Activated CD4-positive, alpha-beta T cell treated with anti-CD3 and anti-CD28 coated beads for 24 hours (primary cell): ENCODE measurements around the gene PLEKHO1.
"Not testable (repeated sequence)": the region's sequence is repeated elsewhere in the genome, so short reads cannot be mapped to it uniquely, and the experiment has no call there.

Source experiments
- DNase-seq, 2 donors: peaks; one replicate each; pipeline ENCODE4 v3.0.0-alpha.2; 2020; ENCODE audit warnings: low read depth in 2 of 2

Gene PLEKHO1

DNA sequence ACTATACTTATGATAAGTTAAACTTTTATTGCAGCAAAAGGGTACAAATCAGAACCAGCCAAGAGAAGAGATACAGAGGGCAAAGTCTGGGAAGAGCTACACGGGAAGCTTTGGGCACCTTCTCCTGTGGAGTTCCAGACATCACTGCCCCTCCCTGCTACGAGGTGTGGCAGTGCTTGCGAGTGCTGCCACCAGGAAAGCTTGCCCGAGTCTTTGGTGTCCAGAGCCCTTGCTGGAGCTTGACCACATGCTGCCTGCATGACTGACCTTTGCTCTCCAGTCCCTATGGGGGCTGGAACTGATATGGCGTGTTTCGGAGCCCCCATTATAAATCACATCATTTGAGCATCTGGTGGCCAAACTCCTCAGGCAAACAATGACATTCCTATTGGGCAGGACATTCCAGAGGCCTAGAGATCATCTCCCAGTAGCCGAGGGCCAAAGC lies 23.4 kb downstream of the PLEKHO1 start:
- DNase-seq: no peak

DNA sequence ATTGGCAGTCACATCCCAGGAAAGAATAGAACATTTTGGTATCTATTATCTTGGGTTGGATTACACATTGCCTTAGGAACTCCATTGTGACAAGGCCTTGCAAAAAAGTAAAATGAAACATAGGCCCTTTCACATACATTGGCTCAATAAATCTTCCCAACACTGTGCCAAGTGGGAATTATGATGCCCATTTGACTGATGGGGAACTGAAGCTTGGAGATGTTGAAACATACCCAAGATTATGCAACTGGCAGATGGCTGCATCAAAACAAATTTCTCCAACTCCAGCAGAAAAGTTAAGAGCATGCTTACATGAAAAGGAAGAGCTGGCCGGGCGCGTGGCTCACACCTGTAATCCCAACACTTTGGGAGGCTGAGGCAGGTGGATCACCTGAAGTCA lies 26.9 kb downstream of the PLEKHO1 start:
- no peak for DNase-seq

DNA sequence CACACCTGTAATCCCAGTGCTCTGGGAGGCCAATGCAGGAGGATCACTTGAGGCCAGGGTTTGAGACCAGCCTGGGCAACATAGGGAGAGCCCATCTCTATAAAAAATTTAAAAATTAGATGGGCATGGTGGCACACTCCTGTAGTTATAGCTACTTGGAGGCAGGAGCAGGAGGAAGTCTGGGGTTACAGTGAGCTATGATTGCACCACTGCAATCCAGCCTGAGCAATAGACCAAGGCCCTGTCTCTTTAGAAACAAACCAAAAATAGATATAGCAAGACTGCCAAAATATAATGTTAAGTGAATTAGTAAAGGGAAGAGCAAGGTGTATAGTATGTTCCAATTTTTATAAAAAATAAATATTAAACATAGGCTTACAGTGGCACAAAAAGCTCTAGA lies 28.8 kb downstream of the PLEKHO1 start:
- no peak for DNase-seq

DNA sequence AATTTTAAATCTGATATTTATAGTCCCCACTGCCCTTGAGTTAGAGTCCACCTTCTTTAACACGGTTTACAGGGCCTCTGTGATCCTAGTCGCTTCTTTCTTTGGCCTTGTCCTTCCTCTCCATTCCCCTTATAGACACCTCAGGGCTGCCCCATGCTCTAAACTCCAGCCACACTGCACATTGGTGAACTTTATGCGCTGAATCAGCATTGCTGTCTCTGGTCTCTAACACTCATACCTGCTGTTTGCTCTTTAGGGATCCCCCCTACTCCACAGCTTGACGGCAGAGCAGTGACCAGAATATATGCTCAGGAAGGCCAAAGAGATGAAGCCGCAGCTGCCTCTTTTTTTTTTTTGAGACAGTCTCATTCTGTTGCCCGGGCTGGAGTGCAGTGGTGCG lies 30.2 kb downstream of the PLEKHO1 start:
- DNase-seq: no peak

DNA sequence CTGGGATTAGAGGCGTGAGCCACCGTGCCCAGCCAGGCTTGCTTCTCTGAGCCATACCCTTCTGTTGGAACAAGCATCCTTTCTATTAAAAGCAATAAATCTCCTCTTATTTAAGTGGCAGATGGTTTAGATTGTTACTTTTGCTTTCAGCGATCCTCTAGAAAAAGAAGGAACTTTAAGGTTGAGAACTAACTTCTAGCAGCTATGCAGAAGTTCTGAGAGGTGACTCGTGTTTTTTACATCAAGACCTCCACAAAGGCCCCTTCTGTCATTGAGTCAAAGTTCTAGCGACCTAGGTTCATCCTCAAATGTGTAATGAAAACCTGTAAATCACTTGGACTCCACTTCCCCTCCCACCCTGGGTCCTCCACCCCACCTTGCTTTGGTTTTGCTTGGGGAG lies 30.8 kb downstream of the PLEKHO1 start:
- no peak for DNase-seq

DNA sequence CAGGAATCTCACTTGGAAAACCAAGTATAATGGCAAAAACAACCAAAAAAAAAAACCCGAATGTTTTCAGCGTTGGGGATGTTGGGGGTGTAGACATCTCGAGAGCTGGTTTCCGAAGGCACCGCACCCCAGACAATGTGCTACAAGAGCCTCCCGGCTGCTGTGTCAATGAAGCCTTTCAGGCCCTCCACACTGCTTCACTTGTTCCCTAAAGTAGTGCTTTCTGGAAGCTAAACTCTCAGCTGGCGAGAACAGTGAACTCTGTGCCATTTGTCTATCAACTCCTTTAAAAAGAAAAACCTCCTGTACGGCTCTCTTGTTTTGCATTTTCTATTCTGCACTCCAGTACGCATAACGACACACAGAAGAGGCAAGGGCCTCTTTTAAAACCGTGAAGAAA lies 32.5 kb downstream of the PLEKHO1 start:
- no peak for DNase-seq

DNA sequence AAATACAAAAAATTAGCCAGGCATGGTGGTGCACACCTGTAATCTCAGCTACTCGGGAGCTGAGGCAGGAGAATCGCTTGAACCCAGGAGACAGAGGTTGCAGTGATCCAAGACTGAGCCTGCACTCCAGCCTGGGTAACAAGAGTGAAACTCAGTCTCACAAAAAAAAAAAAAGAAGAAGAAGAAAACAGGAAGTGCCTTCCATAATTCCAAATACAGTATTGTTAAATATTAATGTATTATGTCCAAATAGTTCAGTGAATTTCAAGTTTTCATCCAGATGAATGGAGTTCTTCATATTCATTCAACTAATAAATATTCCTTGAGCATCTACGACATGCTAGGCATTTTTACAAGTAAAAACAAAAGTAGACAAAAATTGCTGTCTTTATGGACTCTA lies 33.3 kb downstream of the PLEKHO1 start:
- DNase-seq: no peak

DNA sequence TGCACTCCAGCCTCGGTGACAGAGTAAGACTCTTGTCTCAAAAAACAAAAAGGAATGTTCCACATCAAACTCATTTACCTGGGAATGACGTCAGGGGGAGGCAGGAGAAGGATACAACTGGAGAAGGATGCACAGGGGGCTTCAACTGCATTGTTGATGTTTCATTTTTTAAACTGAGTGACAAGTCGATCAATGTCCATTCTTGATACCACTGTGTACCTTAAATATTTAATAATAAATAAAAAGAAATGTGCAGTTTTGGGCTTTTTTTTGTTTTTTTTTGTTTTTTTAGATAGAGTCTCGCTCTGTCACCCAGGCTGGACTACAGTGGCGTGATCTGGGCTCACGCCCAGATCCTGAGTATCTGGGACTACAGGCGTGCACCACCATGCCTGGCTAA lies 35.8 kb downstream of the PLEKHO1 start:
- no peak for DNase-seq

DNA sequence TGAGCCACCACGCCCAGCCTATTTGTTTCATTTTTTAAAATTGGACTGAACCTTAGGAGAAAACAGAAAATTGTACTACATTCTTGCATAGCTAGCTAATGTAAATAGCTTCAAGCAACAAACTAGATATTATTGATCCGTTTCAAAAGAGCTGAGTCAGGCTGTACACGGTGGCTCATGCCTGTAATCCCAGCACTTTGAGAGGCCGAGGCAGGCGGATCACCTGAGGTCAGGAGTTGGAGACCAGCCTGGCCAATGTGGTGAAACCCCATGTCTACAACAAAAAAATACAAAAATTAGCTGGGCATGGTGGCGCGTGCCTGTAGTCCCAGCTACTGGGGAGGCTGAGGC lies 36.7 kb downstream of the PLEKHO1 start:
- not testable (repeated sequence) for DNase-seq

DNA sequence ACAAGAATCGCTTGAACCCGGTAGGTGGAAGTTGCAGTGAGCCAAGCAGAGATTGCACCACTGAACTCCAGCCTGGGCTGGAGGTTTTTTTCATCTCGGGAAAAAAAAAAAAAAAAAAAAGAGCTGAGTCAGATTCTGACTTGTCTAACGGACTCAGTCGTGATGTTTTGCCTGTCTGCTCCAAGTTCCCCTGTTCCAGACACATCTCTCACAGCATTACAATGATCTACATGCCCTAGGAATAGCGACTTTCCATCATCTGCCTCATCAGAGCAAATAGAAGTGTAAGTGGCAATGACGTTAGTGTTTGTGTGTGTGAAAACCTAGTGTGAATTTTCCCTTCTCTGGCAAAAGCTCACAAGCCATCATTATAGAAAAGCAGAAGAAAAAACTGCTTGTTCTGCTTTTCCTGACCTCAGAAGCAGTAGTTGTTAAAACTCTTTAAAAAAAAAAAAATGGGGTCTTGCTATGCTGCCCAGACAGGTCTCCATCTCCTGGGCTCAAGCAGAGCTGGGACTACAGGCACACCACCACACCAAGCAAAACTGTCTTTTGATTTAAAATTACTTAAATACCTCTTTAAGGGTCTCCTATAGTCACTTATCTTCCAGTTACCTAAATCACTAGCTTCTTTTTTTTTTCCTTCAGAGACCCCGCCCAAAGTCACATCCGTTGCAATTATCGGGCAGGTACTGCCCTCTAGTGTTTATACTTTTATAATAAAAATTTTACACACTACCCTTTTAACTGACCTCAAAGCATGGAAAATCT lies 37.3 kb downstream of the PLEKHO1 start:
- DNase-seq: no peak

DNA sequence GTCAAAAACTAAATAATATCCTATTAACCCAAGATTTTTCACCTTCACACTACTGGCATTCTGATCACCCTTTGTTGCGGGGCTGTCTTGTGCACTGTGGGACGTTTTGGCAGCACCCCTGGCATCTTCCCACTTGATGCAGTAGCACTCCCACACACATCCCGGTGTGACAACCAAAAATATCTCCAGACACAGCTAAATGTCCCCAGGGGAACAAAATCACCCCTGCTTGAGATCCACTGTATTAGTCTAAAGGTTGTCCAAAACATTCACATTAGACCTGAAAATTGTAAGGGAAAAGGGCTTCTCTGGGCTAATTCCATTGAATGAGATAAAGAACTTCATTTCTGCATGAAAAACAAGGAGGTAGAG lies 37.8 kb downstream of the PLEKHO1 start:
- DNase-seq: no peak

DNA sequence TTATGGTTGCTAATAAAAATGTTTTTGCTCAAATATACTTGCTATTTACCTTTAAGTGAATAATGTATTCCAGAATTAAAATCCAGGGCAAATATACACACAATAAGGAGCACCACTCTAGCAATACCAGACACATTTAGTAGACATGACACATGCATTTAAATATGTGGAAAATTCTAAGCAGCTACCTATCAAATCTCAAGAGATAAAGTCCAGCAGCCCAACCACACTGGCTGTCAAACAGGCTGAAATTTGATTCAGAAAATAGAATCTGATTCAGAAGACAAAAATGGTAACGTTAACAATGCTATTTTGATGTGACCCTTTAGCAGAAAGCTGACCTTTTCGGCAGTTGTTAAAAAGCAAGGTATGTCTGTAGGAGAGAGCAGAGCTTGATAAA lies 42.3 kb downstream of the PLEKHO1 start:
- no peak for DNase-seq

DNA sequence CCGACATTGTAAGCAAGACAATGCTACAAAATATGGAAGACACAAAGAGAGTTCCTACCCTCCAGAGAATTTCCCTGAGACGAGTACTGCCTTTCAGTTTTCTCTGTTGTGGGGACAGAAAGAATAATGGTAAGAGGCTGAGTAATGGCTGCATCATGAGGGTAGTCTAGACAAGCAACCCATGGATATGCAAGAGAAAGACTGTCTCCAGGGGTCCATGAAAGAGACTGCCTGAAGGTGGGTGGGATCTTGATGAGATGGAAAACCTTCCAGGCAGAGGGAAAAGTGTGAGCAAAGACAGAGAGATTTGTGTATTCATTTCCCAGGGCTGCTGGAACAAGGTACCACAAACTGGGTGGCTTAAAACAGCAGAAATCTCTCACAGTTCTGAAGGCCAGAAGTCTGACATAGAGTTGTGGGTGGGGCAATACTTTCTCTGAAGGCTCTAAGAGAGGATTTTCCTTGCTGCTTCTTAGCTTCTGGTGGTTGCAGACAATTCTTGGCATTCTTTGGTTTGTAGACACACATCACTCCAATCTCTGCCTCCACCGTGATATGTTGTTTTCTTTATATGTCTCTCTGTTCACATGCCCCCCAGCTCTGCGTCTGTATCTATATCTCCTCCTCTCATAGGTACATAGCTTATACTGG lies 44.8 kb downstream of the PLEKHO1 start:
- DNase-seq: no peak

DNA sequence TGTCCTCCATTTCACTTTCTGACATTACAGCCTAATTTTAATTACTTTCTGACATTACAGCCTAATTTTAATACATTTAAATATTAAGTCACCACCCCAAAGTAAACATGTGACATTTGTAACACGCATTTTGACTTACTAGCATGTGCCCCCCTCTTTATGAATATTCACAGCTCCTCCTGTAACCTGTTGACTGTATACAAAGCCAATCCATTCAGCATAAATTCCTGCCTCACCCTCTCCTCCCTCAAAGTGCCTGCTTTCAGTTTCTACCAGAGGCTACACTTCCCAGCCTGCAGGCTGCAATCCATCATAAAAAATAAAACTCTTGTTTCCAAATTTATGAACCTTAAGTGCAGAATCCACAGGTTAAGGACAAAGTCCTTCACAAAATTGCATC lies 46.7 kb downstream of the PLEKHO1 start:
- no peak for DNase-seq

DNA sequence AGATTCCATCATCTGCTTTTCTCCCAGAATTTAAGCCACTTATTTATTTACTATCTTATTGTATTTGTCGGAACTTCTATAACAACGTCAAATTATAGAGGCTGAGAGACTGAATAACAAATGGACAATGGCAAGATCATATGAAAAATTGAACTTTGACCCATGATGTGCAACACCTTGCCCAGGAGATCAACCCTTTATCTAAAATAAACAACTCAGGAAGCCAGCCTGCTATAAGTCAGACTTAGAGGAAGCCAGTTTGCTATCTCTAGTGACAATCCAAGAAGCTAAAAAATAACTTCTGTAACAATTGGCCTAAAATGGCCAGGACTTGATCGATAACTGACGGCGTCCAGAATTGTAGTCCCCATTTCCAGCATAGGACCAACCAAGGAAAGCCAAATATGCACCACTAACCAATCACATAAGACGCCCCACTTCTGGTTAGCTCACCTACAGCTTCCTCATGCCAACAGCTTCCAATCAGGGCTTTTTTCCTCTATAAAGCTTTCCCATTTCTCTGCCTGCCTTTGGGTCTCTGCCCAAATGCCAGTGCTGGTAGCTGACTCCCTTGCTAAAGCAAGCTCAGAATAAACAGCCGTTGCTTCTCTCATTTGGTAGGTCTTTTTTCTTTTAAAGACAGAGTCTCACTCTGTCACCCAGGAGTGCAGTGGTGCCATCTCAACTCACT lies 57.7 kb downstream of the PLEKHO1 start:
- DNase-seq: no peak

DNA sequence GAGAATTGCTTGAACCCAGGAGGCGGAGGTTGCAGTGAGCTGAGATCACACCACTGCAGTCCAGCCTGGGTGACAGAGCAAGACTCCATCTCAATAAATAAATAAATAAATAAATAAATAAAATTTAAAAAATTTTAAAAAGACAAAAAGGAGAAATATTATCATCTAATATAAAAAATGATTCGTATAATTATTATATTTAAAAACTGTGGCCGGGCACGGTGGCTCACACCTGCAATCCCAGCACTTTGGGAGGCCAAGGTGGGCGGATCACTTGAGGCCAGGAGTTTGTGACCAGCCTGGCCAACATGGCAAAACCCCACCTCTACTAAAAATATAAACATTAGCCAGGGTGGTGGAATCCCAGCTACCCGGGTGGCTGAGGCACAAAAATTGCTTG lies 58.7 kb downstream of the PLEKHO1 start:
- DNase-seq: not testable (repeated sequence)
